GM19239 (cell line): Measurements from ENCODE around the gene BAG3.
"Not testable (repeated sequence)": the region's sequence is repeated elsewhere in the genome, so short reads cannot be mapped to it uniquely, and the experiment has no call there.

Experiments
- DNase-seq: peaks from one replicate; pipeline ENCODE4 v3.0.0; 2011; ENCODE audit warnings: low spot score; ENCODE audit not compliant: insufficient read length
- FAIRE-seq: peaks from 2 replicates; lab custom pipeline; 2011; peaks lifted over from hg19 to GRCh38; lab: Jason Lieb, UNC

Gene BAG3

DNA sequence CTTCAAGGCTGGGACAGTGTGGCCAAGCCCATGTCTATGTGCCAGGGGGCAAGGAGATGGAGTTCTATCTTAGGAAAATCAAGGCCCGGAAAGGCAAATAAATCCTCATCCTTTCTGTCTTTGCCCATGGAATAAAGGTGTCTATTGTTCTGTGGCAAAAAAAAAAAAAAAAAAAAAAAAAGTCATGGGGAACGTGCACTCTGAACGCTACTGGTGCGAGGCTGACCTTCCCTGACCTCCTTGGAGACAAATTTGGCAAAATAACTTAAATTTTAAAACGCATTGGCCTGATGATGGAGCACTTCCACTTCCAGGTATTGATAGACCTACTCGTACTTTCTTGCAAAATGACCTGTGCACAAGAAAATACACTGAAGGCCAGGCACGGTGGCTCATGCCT is 12.2 kb upstream of the BAG3 start:
- FAIRE-seq (no peak), DNase-seq (no peak)

- FAIRE-seq: no peak
- no peak for DNase-seq
Observed at GRCh38 chr10:119640384-119640783, 10.8 kb upstream of the BAG3 start.

- FAIRE-seq: no peak
- no peak for DNase-seq
Observed at GRCh38 chr10:119640875-119641526, 10.2 kb upstream of the BAG3 start.

- FAIRE-seq (no peak), DNase-seq (no peak)
Observed at GRCh38 chr10:119642556-119643111, 8.5 kb upstream of the BAG3 start.

GRCh38 chr10:119643306-119644204 is 7.6 kb upstream of the BAG3 start:
- FAIRE-seq (no peak), DNase-seq (no peak)

- FAIRE-seq (no peak), DNase-seq (no peak)
Observed at GRCh38 chr10:119644205-119644814, 6.9 kb upstream of the BAG3 start.

DNA sequence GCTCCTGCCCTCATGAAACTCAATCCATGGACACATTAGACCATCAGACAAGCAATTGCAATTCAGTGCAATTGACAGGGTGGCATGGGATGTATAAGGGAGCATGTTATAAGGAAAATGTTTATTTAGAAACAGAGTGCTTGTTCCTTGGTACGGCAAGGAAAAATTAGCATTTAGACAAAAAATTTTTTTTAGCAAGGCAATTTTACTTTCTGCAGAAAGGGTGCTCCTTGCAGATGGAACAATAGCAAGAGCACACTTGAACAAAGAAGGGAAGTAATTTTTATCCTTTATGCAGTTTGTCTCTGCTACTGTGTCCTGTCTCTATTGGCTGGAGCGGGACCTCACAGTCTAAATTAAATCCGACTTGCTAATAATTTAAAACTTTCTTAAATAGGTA is 6.2 kb upstream of the BAG3 start:
- DNase-seq (no peak), FAIRE-seq (no peak)

- FAIRE-seq: no peak
- no peak for DNase-seq
Observed at GRCh38 chr10:119650062-119650461, 1.1 kb upstream of the BAG3 start.

GRCh38 chr10:119651514-119652360 is 557 bp downstream of the BAG3 start:
- no peak for DNase-seq
- FAIRE-seq: no peak

DNA sequence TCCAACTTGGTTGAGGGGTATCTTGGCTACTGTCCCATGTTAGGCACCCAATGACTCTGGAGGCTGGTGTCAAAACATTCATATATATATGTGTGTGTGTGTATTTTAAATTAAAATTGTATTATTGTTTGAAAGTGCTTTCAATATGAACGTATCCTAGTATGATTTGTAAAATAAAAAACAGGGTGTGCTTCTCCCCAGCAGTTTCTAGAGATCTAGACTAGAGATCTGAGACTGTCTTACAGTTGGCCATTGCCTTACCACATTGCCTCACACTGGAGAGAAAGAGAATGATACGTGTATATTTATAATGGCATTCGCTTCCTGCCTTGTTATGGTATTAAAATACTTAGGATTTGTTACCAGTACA is 1.2 kb downstream of the BAG3 start:
- FAIRE-seq (no peak), DNase-seq (no peak)

GRCh38 chr10:119653209-119653608 is 2.0 kb downstream of the BAG3 start:
- no peak for DNase-seq
- no peak for FAIRE-seq

- FAIRE-seq (no peak), DNase-seq (no peak)
Observed at GRCh38 chr10:119653916-119654315, 2.7 kb downstream of the BAG3 start.

DNA sequence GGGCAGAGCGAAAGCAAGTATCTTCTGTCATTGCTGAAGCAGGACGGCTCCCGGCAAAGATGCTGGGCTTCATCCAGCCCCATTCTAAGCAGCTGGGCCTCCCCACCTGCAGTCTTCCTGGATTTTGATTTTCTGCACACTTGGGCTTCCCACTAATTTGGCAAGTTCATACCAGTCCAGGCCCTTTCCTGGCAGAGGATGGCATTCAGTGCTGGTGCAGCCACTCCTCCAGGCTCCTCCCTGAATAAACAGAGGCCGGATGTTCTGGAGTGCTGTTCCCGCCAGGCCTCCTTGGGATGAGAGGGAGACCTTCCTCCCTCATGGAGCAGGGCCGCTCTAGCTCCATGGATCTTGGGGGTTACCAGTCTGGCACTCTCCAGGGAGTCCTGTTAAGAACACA is 3.4 kb downstream of the BAG3 start:
- DNase-seq (no peak), FAIRE-seq (no peak)

DNA sequence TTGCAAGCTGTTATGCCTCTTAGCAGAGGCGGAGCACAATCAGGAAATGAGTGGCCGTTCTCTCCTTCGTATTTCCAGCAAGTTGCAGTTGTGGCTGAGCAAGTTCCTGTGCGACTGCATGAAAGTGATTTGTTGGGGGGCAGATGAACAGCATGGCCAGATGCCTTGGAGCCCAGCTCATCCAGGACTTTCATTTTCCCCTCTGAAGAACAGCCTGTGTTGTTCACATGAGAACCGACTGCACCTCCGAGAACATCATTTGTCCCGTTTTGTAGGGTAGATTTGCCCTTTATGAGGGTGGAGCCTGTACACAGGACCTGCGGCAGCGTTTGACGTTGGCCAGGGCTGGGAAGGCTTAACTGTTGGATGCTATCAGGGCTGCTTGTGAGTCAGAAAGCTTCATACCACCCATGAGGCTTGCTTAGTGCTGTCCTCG is 4.4 kb downstream of the BAG3 start:
- FAIRE-seq: no peak
- no peak for DNase-seq

GRCh38 chr10:119656760-119657159 is 5.6 kb downstream of the BAG3 start:
- FAIRE-seq (no peak), DNase-seq (no peak)

DNA sequence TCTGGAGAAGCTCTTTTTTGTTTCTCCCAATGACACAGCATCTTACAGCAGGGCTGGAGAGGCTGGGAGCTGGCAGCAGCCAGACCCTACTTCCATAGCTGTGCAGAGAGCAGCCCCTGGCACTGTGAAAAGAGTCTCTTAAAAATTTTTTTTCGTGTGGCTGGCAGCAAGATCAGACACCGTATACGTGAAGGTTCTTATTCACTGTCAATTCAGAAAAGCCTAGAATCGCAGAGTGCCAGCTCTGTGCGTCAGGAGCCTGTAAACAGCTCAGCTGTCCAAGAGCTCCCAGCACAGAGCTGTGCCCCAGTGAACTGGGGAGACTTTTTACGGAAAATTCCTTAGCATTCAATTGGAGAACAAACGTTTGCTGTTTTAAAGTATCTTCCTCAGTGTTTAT is 6.5 kb downstream of the BAG3 start:
- no peak for DNase-seq
- no peak for FAIRE-seq

- no peak for FAIRE-seq
Observed at GRCh38 chr10:119658274-119658673, 7.1 kb downstream of the BAG3 start.

GRCh38 chr10:119659951-119660350 is 8.8 kb downstream of the BAG3 start:
- FAIRE-seq: no peak
- DNase-seq: no peak

More at GRCh38 chr10:119658274-119658673, 7.1 kb downstream of the BAG3 start:
- DNase-seq: no peak

GRCh38 chr10:119662076-119662605 is 11.0 kb downstream of the BAG3 start:
- FAIRE-seq, DNase-seq: not testable (repeated sequence)
